Stimulated activated CD4-positive, alpha-beta T cell treated with anti-CD3 and anti-CD28 coated beads, Interleukin-1b, Interleukin-23, amount 100 ng/mL, for 1 hour (primary cell): ENCODE data around the gene LORICRIN.
A peak's percentile ranks its signal among the peaks of the same experiment; 100 is the strongest.
"Not testable (repeated sequence)": the region's sequence is repeated elsewhere in the genome, so short reads cannot be mapped to it uniquely, and the experiment has no call there.

Experiments
- DNase-seq, 2 donors: peaks; one replicate each; pipeline ENCODE4 v3.0.0-alpha.2; 2020; ENCODE audit warnings: low read depth in 2 of 2

Gene LORICRIN, protein sequence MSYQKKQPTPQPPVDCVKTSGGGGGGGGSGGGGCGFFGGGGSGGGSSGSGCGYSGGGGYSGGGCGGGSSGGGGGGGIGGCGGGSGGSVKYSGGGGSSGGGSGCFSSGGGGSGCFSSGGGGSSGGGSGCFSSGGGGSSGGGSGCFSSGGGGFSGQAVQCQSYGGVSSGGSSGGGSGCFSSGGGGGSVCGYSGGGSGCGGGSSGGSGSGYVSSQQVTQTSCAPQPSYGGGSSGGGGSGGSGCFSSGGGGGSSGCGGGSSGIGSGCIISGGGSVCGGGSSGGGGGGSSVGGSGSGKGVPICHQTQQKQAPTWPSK

DNA sequence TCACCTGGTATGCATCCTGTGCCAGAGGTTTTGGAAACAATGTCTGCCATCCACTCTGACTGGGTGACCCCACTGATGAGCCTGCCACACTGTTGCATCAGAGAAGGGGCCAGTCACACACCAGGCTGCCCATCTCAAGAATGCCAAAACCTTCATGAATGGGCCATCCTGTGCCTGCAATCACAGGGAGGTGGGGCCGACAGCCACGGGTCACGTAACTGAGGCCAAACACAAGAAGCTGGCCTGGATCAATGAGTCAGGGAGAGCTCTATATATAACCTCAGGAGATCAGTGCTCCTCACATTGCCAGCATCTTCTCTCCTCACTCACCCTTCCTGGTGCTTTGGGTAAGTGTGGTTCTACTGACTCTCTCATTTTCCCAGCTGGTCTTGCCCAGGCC, at the start of gene LORICRIN:
LORICRIN (plus strand) TSS at position 301 of the 400 bp plus-strand sequence. CDS start 1,263 bp downstream, outside the sequence.
- DNase-seq, result no peak

- DNase-seq, result no peak
These were observed 49.3 kb upstream of the LORICRIN start for GRCh38 chr1:153210206-153210605.

DNA sequence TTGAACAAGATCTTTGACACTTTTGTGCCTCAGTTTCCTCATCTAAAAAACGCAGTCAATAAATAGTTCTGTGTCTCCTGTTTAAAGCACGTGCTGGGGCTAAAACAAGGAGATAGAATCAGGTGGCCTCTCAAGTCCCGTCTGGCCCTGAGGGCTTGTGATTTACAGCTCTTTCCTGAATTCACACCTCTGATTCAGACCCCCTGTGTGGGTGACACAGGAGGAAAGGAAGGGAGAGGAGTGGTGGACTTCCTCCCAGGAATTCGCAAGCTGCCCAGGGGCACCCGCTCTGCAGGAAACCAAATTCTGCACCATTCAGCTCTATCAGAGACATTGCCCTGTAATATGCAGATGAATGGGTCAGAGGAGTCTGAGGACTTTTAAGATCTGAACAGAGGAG, 47.3 kb upstream of the LORICRIN start:
- DNase-seq, result no peak

- no peak for DNase-seq
These were observed 46.0 kb upstream of the LORICRIN start for GRCh38 chr1:153213519-153213918.

DNA sequence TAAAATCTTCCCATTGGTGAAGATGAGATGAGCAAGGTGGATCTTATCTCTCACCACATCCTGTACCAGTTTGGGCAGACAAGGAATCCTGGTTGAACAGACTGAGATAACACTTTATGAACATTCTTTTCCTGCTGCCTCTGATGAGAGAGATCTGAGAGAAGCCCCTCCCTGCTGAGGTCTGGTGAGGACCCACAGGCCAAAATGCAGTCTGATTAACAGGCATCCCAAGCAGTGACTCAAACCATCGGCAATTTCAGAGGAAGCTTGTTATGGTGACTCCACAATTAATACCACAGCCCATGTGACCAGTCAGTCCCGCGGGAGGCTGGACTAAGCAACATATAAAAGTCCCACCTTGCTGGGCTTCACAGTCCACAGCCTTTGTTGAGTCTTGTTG, 42.3 kb upstream of the LORICRIN start, which contains the start of gene PRR9:
PRR9 (plus strand) TSS at position 373 of the 400 bp plus-strand sequence. CDS start 561 bp downstream, outside the sequence.
- no peak for DNase-seq

DNA sequence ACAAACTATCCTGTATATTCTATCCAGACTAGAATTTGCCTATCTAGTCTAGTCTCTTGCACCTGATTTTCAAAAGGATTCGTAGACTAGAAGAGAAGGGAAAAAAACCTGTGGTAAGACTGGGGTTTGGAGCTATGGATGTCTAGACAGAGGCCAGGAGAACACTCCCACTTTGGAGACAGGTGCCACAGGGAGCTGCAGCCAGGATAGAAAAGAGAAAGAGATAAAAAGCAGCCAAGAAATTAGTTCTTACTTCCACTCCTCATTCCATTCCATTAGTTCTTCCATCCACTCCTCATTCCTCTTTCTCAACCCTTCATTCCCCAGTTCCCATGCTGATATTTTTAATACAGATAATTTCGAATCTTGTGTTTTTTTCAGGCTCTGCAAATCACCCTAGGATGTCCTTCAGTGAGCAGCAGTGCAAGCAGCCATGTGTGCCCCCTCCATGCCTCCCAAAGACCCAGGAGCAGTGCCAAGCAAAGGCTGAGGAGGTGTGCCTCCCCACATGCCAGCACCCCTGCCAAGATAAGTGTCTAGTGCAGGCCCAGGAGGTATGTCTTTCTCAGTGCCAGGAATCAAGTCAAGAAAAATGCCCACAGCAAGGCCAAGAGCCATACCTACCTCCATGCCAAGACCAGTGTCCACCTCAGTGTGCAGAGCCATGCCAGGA, 41.6 kb upstream of the LORICRIN start:
- DNase-seq, result no peak

DNA sequence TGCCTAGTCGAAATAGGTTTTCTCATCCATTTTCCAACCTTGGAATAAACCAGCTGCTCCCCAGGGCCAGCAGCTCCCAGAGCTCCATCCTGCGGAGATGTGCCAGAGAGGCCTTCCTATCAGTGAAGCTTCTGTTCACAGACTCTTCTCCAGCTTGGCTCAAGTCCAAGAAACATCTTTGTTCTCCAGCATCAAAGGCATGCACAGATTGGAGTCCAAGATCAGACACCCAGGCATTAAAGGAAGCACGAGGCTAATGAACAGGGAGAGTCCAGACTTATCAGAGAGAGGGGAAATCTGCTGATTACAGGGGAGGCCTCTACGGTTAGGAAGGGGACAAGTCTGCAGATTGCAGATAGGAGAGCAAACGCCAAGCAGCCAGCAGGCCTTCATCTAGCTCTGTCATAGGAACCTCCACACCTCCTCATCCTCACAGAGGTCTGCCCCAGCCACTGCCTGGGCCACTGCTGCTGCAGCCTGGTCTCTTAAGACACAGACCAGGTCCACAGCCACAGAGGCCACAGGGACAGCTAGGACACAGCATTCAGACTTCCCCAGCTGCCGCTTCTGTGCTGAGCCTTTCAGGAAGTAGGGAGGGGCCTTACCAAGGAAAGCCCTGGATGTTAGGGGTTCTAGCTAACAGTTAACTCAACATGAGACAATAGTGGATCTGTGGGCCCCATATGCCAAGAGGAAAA, 38.7 kb upstream of the LORICRIN start:
- DNase-seq, result no peak

- DNase-seq, result peak in 1 of 2 donors; percentile 28
These were observed 36.2 kb upstream of the LORICRIN start for GRCh38 chr1:153223040-153223891.

- no peak for DNase-seq
These were observed 31.7 kb upstream of the LORICRIN start for GRCh38 chr1:153227810-153228209.

DNA sequence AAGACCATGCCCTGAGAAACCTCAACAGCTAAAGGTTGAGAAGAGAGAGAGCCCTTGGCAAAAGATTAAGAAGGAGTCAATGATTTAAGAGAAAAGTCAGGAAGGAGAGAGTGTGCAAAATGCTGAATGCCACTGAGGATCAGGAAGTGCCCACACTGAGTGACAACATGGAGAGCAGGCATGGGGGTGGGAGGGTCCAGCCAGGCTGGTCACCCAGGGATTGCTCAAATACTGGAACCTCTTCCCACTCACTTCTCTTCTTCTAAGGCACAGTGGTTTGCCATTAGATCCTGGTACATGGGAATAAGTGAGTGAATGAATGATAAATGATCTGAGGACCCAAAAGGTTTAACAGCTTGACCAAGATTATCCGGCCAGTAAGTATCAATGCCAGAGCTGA, 31.0 kb upstream of the LORICRIN start:
- DNase-seq, result no peak

DNA sequence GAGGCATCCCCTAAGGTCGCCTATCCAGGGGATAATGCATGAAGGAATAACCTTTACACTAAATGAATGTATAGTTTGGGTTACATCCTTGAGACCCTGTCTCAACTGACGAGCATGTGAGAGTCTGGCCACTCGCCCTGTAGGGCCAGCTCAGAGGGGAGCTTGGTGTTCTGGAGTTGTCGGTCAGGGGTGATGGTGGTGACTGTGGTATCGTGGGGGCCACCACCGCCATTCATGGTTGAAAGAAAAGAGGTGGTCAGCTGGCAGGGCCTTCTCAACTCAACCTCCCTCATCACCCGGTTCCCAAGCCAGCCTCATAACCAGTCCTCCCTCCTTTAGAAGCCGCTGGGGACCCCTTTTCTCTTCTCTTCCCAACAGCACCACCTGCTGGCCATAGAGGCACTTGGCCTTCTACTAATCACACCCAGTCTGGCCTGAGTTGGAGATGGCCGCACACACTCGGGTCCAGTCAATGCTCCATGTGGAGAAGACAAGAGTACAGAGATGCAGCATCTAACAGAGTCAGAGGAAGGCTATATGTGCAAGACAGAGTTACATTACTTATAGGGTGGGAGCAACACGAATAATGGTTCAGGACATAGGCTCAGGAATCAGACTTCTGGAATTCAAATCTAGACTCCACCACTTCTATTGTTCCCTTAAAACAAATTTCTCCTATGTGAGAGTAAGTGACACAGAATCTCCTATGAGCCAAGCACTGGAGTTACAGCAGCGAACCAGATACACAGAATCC, 30.2 kb upstream of the LORICRIN start:
- DNase-seq, result not testable (repeated sequence)

GRCh38 chr1:153231363-153231762, 28.1 kb upstream of the LORICRIN start:
- DNase-seq, result no peak

GRCh38 chr1:153231785-153232184, 27.7 kb upstream of the LORICRIN start:
- DNase-seq, result no peak

DNA sequence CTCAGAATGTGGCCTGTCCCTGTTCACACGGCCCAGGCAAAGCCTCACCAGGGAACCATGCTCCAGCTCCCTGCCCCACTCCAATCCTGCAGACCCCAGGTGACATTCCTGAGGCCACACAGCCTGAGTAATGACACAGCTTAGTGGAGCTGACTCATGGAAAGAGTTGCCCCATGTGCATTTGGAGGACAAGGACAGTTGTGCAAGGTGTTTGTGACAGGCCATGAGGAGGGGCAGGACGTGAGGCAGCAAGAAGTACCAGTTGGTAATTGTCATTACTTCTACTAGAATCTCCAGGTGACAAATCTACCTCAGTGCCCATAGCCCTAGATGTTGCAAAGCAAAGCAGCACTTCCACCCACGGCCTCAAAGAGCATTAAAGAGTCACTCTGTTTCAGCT, 26.9 kb upstream of the LORICRIN start:
- no peak for DNase-seq

GRCh38 chr1:153233448-153233847, 26.0 kb upstream of the LORICRIN start:
- no peak for DNase-seq

- no peak for DNase-seq
These were observed 21.0 kb upstream of the LORICRIN start for GRCh38 chr1:153238527-153238926.

DNA sequence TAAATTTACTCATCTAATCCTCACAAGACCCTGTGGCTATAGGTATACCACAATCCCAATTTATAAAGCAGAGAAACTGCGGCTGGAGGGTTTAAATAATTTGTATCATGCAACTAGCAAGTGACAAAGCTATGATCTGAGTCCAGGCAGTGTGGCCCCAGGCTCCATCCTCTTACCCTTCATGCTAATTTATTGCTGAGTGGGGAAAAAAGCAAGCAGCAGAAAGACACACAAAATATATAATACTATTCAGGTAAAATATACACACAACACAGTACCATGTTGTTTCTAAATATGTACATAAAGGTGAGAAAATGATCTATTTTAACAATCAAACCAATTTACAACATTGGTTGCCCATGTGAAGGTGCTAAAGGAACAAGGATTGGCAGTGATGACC, 17.3 kb upstream of the LORICRIN start:
- no peak for DNase-seq

DNA sequence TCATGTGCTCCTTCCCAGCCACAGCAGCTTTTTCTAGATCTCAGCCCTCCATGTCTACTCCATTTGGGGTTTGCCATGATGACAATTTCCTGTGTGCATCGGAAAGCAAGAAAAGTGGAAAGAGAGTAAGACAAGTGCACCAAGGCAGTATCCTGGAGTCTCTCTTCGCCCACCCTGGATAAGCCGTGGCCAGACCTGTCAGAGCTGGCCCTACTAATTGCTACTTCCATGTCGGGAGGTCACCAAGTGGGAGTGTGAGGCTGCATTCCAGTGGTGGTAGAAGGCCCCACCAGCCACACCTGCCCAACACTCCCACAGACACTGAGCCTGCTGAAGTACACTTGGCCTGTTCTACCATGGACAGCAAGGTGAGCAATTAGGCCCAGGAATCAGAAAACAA, 14.0 kb upstream of the LORICRIN start:
- no peak for DNase-seq

DNA sequence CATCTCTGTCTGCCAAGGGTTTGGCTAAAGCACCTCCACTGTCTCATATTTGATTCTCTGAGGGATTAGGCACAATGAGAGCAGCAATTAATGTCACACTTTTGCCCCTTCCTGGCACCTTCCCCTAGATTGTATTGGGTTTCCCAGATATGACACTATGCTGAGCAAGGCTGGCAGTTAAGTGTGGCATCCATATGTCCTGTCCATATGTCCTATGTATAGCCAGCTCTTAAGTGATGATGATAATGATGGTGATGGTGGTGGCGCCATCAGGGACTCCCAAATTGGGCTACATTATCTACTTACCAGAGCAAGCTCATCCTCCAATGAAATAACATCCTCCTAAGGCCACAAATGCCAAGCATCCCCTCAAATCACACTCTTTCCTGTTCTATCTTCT, 13.5 kb upstream of the LORICRIN start:
- no peak for DNase-seq

GRCh38 chr1:153246825-153247224, 12.7 kb upstream of the LORICRIN start:
- no peak for DNase-seq
